IMR-90 (cell line): ENCODE data around the gene RAI14. TPM values are rescaled to one million over a fixed set of nuclear protein-coding genes. Genes with fewer than 3 reads are reported as not detected.

Experiments used
- ATAC-seq: fragments of 200-7000 bp; cut with Tn5 transposase; 2 replicates; pipeline ENCODE4 v1.9.1; 2020; ENCODE audit warnings: low read depth, mild to moderate bottlenecking, moderate library complexity
- BruUV-seq: library from RNA; stranded (reverse); fragments of 400-500 nt; replicated peaks from 2 replicates; lab custom pipeline; 2021; lab: Mats Ljungman, UMichigan
- CTCF ChIA-PET: fragments of 300-600 bp; formaldehyde crosslinking; extraction: SDS; loops from one replicate; lab custom pipeline; 2021; ENCODE audit warnings: antibody characterized with exemption; lab: Yijun Ruan, JAX
- POLR2A ChIA-PET: fragments of 300-600 bp; sonication (Branson Sonifier 250); formaldehyde crosslinking; loops from one replicate; lab custom pipeline; 2022; ENCODE audit warnings: antibody characterized with exemption; ENCODE audit not compliant: unreplicated experiment; lab: Charles Lee
- DNase-seq: peaks from one replicate; pipeline ENCODE4 v3.0.0; 2013
- H2AFZ ChIP-seq: replicated peaks from 2 replicates; pipeline ENCODE3; 2013; ENCODE audit warnings: low read length, mild to moderate bottlenecking; ENCODE audit not compliant: poor library complexity
- H2AK5ac ChIP-seq: 2 replicates; pipeline ENCODE4 v1.6.1; 2013; ENCODE audit warnings: low read depth, low read length, inconsistent platforms
- H2AK9ac ChIP-seq: replicated peaks from 2 replicates; pipeline ENCODE3; 2013; ENCODE audit warnings: mild to moderate bottlenecking, low read depth, low read length, moderate library complexity; ENCODE audit not compliant: poor library complexity
- H2BK120ac ChIP-seq: 2 replicates; pipeline ENCODE4 v1.6.1; 2013; ENCODE audit warnings: low read depth, low read length, inconsistent platforms
- H2BK15ac ChIP-seq: 3 replicates; pipeline ENCODE4 v1.6.1; 2013; ENCODE audit warnings: low read depth, low read length, inconsistent platforms
- H2BK20ac ChIP-seq: 2 replicates; pipeline ENCODE4 v1.6.1; 2013; ENCODE audit warnings: low read depth, mild to moderate bottlenecking, inconsistent platforms, low read length, moderate library complexity
- H2BK5ac ChIP-seq: 2 replicates; pipeline ENCODE4 v1.6.1; 2013; ENCODE audit warnings: mild to moderate bottlenecking, low read depth, low read length, inconsistent platforms; ENCODE audit not compliant: poor library complexity, severe bottlenecking
- H3K14ac ChIP-seq: replicated peaks from 2 replicates; pipeline ENCODE4 v1.6.1; 2013; ENCODE audit warnings: low read depth, low read length, inconsistent platforms
- H3K18ac ChIP-seq: 2 replicates; pipeline ENCODE4 v1.6.1; 2013; ENCODE audit warnings: low read depth, low read length, control low read depth
- H3K23ac ChIP-seq: 2 replicates; pipeline ENCODE4 v1.6.1; 2013; ENCODE audit warnings: low read depth, low read length, inconsistent platforms
- H3K27ac ChIP-seq: 2 replicates; pipeline ENCODE4 v1.5.1; 2013; ENCODE audit warnings: mild to moderate bottlenecking, control low read depth, low read length; ENCODE audit not compliant: insufficient read depth
- H3K27me3 ChIP-seq: 2 replicates; pipeline ENCODE4 v1.6.1; 2013; ENCODE audit warnings: low read length; ENCODE audit not compliant: control insufficient read depth, insufficient read depth
- H3K36me3 ChIP-seq: 2 replicates; pipeline ENCODE4 v1.6.1; 2013; ENCODE audit warnings: low read length, mixed read lengths; ENCODE audit not compliant: control insufficient read depth, insufficient read depth
- H3K4ac ChIP-seq: 2 replicates; pipeline ENCODE4 v1.6.1; 2013; ENCODE audit warnings: low read depth, low read length, inconsistent platforms
- H3K4me1 ChIP-seq: 2 replicates; pipeline ENCODE4 v1.6.1; 2013; ENCODE audit warnings: low read length, mixed read lengths; ENCODE audit not compliant: control insufficient read depth, insufficient read depth
- H3K4me2 ChIP-seq: 2 replicates; pipeline ENCODE4 v1.6.1; 2013; ENCODE audit warnings: low read depth, mild to moderate bottlenecking, control low read depth, low read length, moderate library complexity
- H3K4me3 ChIP-seq: 2 replicates; pipeline ENCODE4 v1.5.1; 2013; ENCODE audit warnings: low read depth, mild to moderate bottlenecking, control low read depth, low read length, moderate library complexity; ENCODE audit not compliant: insufficient read depth
- H3K56ac ChIP-seq: 2 replicates; pipeline ENCODE4 v1.6.1; 2013; ENCODE audit warnings: low read length, inconsistent platforms; ENCODE audit not compliant: insufficient read depth; ENCODE audit errors: extremely low read depth
- H3K79me1 ChIP-seq, 2 experiments: 2 replicates each; pipeline ENCODE4 v1.6.1; 2013; ENCODE audit warnings: low read length in 2 of 2, inconsistent platforms in 1 of 2, low read depth in 1 of 2
- H3K9ac ChIP-seq: 2 replicates; pipeline ENCODE4 v1.6.1; 2013; ENCODE audit warnings: low read depth, low read length, control low read depth
- H3K9me1 ChIP-seq: 2 replicates; pipeline ENCODE4 v1.6.1; 2013; ENCODE audit warnings: low read length, inconsistent platforms; ENCODE audit not compliant: insufficient read depth
- H3K9me3 ChIP-seq: 2 replicates; pipeline ENCODE4 v1.6.1; 2013; ENCODE audit warnings: low read length; ENCODE audit not compliant: control insufficient read depth, insufficient read depth
- H4K20me1 ChIP-seq: 2 replicates; pipeline ENCODE4 v1.6.1; 2013; ENCODE audit warnings: low read length, inconsistent platforms; ENCODE audit not compliant: insufficient read depth
- H4K5ac ChIP-seq: 2 replicates; pipeline ENCODE4 v1.6.1; 2013; ENCODE audit warnings: mild to moderate bottlenecking, low read depth, low read length, control low read depth
- H4K8ac ChIP-seq, 2 experiments: 2 replicates each; pipeline ENCODE4 v1.6.1; 2013; ENCODE audit warnings: low read depth in 2 of 2, low read length in 2 of 2, control low read depth in 1 of 2, inconsistent platforms in 1 of 2
- H4K91ac ChIP-seq: 2 replicates; pipeline ENCODE4 v1.6.1; 2013; ENCODE audit warnings: low read depth, low read length, inconsistent platforms; ENCODE audit not compliant: insufficient read depth
- BHLHE40 ChIP-seq: fragments of 150-350 bp; IDR thresholded peaks from 2 replicates; pipeline ENCODE4 v1.6.1; 2016; ENCODE audit warnings: mild to moderate bottlenecking, low read depth, low read length
- CEBPB ChIP-seq: IDR thresholded peaks from 2 replicates; pipeline ENCODE4 v1.6.1; 2012; ENCODE audit warnings: low read depth, low read length, improper control_type of control experiment
- CHD1 ChIP-seq: IDR thresholded peaks from 2 replicates; pipeline ENCODE4 v1.6.1; 2012; ENCODE audit warnings: low read depth, low read length, improper control_type of control experiment
- FOS ChIP-seq: fragments of 150-350 bp; IDR thresholded peaks from 2 replicates; pipeline ENCODE4 v1.6.1; 2016; ENCODE audit warnings: low read depth, low read length
- MAFK ChIP-seq: IDR thresholded peaks from 2 replicates; pipeline ENCODE4 v1.6.1; 2012; ENCODE audit warnings: low read depth, low read length, improper control_type of control experiment
- MAZ ChIP-seq: IDR thresholded peaks from 2 replicates; pipeline ENCODE4 v1.6.1; 2012; ENCODE audit warnings: low read depth, mild to moderate bottlenecking, low read length, improper control_type of control experiment, moderate library complexity, borderline replicate concordance
- MXI1 ChIP-seq: IDR thresholded peaks from 2 replicates; pipeline ENCODE4 v1.6.1; 2012; ENCODE audit warnings: low read depth, mild to moderate bottlenecking, low read length, moderate library complexity, borderline replicate concordance
- NFE2L2 ChIP-seq: fragments of 150-350 bp; IDR thresholded peaks from 2 replicates; pipeline ENCODE4 v1.6.1; 2016; ENCODE audit warnings: low read depth, mild to moderate bottlenecking, low read length
- POLR2A ChIP-seq: IDR thresholded peaks from 2 replicates; pipeline ENCODE4 v1.6.1; 2012; ENCODE audit warnings: mild to moderate bottlenecking, low read depth, low read length
- RAD21 ChIP-seq: IDR thresholded peaks from 2 replicates; pipeline ENCODE4 v1.6.1; 2012; ENCODE audit warnings: low read length, improper control_type of control experiment
- RCOR1 ChIP-seq: IDR thresholded peaks from 2 replicates; pipeline ENCODE4 v1.6.1; 2012; ENCODE audit warnings: mild to moderate bottlenecking, low read length, improper control_type of control experiment; ENCODE audit not compliant: insufficient replicate concordance
- RFX5 ChIP-seq: IDR thresholded peaks from 2 replicates; pipeline ENCODE4 v1.8.0; 2012; ENCODE audit warnings: low read depth, mild to moderate bottlenecking, low read length, moderate library complexity
- SMC3 ChIP-seq: fragments of 150-350 bp; IDR thresholded peaks from 2 replicates; pipeline ENCODE4 v1.6.1; 2016; ENCODE audit warnings: low read depth, mild to moderate bottlenecking, antibody characterized with exemption, low read length, moderate library complexity
- WGBS, 2 experiments: methylation state at CpG; one replicate each; pipeline versions ENCODE4 v1.1.5 to v1.1.7; 2013; ENCODE audit warnings: missing lambda C conversion rate in 2 of 2; ENCODE audit not compliant: insufficient read length in 1 of 2; ENCODE audit errors: extremely low coverage in 2 of 2; 5-methylcytosine and 5-hydroxymethylcytosine counted together
- dilution Hi-C: fragments of 300-500 bp; cut with HindIII; formaldehyde crosslinking; loops from one replicate; pipeline ENCODE4 v1.14.3; 2018; ENCODE audit warnings: low sequenced_read_pairs; ENCODE audit not compliant: unreplicated experiment
- in situ Hi-C: fragments of 300-500 bp; cut with MboI; formaldehyde crosslinking; loops from 3 replicates; pipeline ENCODE4 v1.14.3; 2019; ENCODE audit warnings: low sequenced_read_pairs, inconsistent platforms, mixed read lengths
- intact Hi-C: fragments of 100-400 bp; cut with micrococcal nuclease; formaldehyde crosslinking; loops from 2 replicates; pipeline ENCODE4 v1.10.0; 2022
- polyA plus RNA-seq, 3 experiments: library from polyadenylated mRNA; depleted of rRNA; stranded (reverse); fragments of >200 nt; gene quantifications; 2 replicates each; pipeline ENCODE4 v1.2.3, GENCODE V29; 2012; ENCODE audit warnings: low replicate concordance in 1 of 3
- total RNA-seq: library from RNA; depleted of rRNA; stranded (reverse); fragments of >200 nt; gene quantifications from 2 replicates; pipeline ENCODE4 v1.2.3, GENCODE V29; 2012
- TF ChIP-seq, protein P1 (sequence below): fragments of 150-350 bp; IDR thresholded peaks from 2 replicates; pipeline ENCODE4 v1.6.1; 2017; ENCODE audit warnings: mild to moderate bottlenecking, antibody characterized with exemption, low read length, low read depth
- TF ChIP-seq, protein P2 (sequence below): conservative IDR thresholded peaks from 2 replicates; pipeline ENCODE4 v1.5.1; 2012; ENCODE audit warnings: mild to moderate bottlenecking, low read depth, low read length, improper control_type of control experiment
- TF ChIP-seq, protein P3 (sequence below): fragments of 150-350 bp; IDR thresholded peaks from 2 replicates; pipeline ENCODE4 v1.6.1; 2016; ENCODE audit warnings: low read depth, mild to moderate bottlenecking, low read length, moderate library complexity, borderline replicate concordance

The RAI14 gene
- total and polyA plus RNA-seq, 2 of the 4 experiments (the other 2 are of a cell fraction): 221 to 267 TPM

DNA sequence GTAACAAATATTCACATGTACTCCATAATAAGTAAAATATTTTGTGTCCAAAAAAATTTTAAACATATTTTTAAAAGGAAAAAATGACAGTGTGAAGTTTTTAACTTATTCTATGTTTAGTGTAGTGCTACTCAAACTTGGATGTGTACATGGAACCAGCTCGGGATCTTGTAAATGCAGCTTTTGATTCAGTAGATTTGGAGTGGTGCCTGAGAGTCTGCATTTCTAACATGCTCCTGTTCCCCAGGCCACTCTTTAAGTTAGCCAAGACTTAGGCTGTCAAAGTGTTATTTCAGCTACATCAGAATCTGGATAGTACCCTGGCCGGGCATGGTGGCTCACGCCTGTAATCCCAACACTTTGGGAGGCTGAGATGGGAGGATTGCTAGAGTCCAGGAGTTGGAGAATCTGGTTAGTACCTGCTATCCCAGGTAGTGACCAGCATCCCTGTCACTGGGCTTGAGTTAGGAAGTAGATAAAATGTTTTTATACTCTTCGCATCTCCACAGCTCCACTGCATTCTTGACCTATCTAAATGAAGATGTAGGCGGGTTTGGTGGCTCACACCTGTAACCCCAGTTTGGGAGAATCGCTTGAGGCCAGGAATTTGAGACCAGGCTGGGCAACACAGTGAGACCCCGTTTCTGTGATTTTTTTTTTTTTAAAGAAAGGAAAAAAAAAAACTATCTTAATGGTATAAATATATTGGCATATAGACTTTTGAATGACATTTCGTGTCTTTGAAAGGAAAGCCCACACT is 122.1 kb downstream of the RAI14 start:
- H3K36me3 ChIP-seq: peaks cover 10% of the 10 kb centered on the region
- BruUV-seq: no TSS peak
- H3K23ac ChIP-seq: no peak overlapping the region
- CTCF ChIA-PET: no interaction called here
- H3K56ac ChIP-seq: no peak overlapping the region
- H4K91ac ChIP-seq: no peak overlapping the region
- no peak overlapping the region for H3K4me2 ChIP-seq
- H2BK20ac ChIP-seq: no peak overlapping the region
- H3K4me1 ChIP-seq: no peaks in the 10 kb centered on the region
- no peak overlapping the region for H2AK9ac ChIP-seq
- ATAC-seq (no peak), DNase-seq (no peak)
- WGBS, 2 experiments: no CpG with 5 or more reads among the region's 8 CpGs
- no peak overlapping the region for H3K9ac ChIP-seq
- H2BK120ac ChIP-seq: no peak overlapping the region
- dilution Hi-C loops: no loop called here
- no peak overlapping the region for H3K18ac ChIP-seq
- H3K4me3 ChIP-seq: no peak overlapping the region
- H3K4ac ChIP-seq: no peak overlapping the region
- no peaks in the 10 kb centered on the region for H3K9me3 ChIP-seq
- no peak overlapping the region for H3K27ac ChIP-seq
- H3K27me3 ChIP-seq: no peaks in the 10 kb centered on the region
- no peak overlapping the region for H3K14ac ChIP-seq
- no peak overlapping the region for H4K5ac ChIP-seq
- intact Hi-C loops: no loop called here
- H2AFZ ChIP-seq: no peak overlapping the region
- no peak overlapping the region for H2AK5ac ChIP-seq
- POLR2A ChIA-PET: no interaction called here
- no peak overlapping the region for H4K8ac ChIP-seq
- no peak for TF ChIP-seq MAFK
- TF ChIP-seq CHD1: no peak
- no peak for TF ChIP-seq CEBPB
- TF ChIP-seq RCOR1: no peak
- TF ChIP-seq, protein P1, sequence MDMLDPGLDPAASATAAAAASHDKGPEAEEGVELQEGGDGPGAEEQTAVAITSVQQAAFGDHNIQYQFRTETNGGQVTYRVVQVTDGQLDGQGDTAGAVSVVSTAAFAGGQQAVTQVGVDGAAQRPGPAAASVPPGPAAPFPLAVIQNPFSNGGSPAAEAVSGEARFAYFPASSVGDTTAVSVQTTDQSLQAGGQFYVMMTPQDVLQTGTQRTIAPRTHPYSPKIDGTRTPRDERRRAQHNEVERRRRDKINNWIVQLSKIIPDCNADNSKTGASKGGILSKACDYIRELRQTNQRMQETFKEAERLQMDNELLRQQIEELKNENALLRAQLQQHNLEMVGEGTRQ: no peak
- TF ChIP-seq NFE2L2: no peak
- no peak for TF ChIP-seq FOS
- TF ChIP-seq MXI1: no peak
- no peak for TF ChIP-seq RAD21
- TF ChIP-seq RFX5: no peak
- no peak for TF ChIP-seq MAZ
- TF ChIP-seq, protein P2, sequence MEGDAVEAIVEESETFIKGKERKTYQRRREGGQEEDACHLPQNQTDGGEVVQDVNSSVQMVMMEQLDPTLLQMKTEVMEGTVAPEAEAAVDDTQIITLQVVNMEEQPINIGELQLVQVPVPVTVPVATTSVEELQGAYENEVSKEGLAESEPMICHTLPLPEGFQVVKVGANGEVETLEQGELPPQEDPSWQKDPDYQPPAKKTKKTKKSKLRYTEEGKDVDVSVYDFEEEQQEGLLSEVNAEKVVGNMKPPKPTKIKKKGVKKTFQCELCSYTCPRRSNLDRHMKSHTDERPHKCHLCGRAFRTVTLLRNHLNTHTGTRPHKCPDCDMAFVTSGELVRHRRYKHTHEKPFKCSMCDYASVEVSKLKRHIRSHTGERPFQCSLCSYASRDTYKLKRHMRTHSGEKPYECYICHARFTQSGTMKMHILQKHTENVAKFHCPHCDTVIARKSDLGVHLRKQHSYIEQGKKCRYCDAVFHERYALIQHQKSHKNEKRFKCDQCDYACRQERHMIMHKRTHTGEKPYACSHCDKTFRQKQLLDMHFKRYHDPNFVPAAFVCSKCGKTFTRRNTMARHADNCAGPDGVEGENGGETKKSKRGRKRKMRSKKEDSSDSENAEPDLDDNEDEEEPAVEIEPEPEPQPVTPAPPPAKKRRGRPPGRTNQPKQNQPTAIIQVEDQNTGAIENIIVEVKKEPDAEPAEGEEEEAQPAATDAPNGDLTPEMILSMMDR: no peak
- no peak for TF ChIP-seq BHLHE40
- no peak for TF ChIP-seq POLR2A
- TF ChIP-seq SMC3: no peak
- TF ChIP-seq, protein P3, sequence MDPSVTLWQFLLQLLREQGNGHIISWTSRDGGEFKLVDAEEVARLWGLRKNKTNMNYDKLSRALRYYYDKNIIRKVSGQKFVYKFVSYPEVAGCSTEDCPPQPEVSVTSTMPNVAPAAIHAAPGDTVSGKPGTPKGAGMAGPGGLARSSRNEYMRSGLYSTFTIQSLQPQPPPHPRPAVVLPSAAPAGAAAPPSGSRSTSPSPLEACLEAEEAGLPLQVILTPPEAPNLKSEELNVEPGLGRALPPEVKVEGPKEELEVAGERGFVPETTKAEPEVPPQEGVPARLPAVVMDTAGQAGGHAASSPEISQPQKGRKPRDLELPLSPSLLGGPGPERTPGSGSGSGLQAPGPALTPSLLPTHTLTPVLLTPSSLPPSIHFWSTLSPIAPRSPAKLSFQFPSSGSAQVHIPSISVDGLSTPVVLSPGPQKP: no peak
- H2BK5ac ChIP-seq: no peak overlapping the region
- H4K20me1 ChIP-seq: peaks cover 25% of the 10 kb centered on the region
- no peaks in the 10 kb centered on the region for H3K9me1 ChIP-seq
- in situ Hi-C loops: no loop called here
- H3K79me1 ChIP-seq: peaks cover 41 to 57% of the 10 kb centered on the region in 2 experiments
- H2BK15ac ChIP-seq: no peak overlapping the region
